ENCODE results near the gene ATG4B.

- TF ChIP-seq POLR2AphosphoS5 (IDR thresholded peaks at IDR 0.05) (no peak), CTCF (IDR thresholded peaks at IDR 0.05) (no peak), POLR2A (IDR thresholded peaks at IDR 0.05) (no peak), EP300 (IDR thresholded peaks at IDR 0.05) (no peak)
Observed at GRCh38 chr2:241629762-241630435, 7.6 kb upstream of the ATG4B start.

Measured in suprapubic skin (tissue), 4 donors.